ENCODE results near the gene IFITM2. TPM values are rescaled to one million over a fixed set of nuclear protein-coding genes. Genes with fewer than 3 reads are reported as not detected.

IFITM2 gene
- polyA plus RNA-seq, 1 of the 3 experiments (the other 2 are of a cell fraction) = 518 TPM

GRCh38 chr11:350723-351255 is 43.2 kb downstream of the IFITM2 start:
- Histone ChIP-seq H3K9me2 (no peaks in the 10 kb centered on the region), H4K20me1 (ENCODE audit: insufficient read depth) (no peaks in the 10 kb centered on the region), H3K4me1 (ENCODE audit: control insufficient read depth in 1 of 2, insufficient read depth in 2 of 2, low read depth in 1 of 2, low read length in 1 of 2) (peaks cover 7% of the 10 kb centered on the region in 2 experiments; a peak in 3 of 4 replicates), H3K36me3 (replicated peaks in 1 of 2; ENCODE audit: control insufficient read depth in 1 of 2, insufficient read depth in 2 of 2, low read length in 1 of 2) (no peaks in the 10 kb centered on the region), H3K79me2 (ENCODE audit: insufficient read depth) (no peaks in the 10 kb centered on the region), H3K27ac (ENCODE audit: low read depth in 2 of 2, low read length in 1 of 2) (no peak overlapping the region), H3K27me3 (ENCODE audit: insufficient read depth) (no peaks in the 10 kb centered on the region), H3K4me3 (ENCODE audit: low read depth in 2 of 2, low read length in 1 of 2) (no peak overlapping the region), H3K9ac (no peak overlapping the region), H3K9me3 (no peaks in the 10 kb centered on the region), H2AFZ (ENCODE audit: low read depth) (no peak overlapping the region), H3K4me2 (no peak overlapping the region), H3F3A (replicated peaks; ENCODE audit: insufficient read depth) (no peaks in the 10 kb centered on the region)
- POLR2A ChIA-PET = no interaction called here
- 82% methylated on average over 17 of the region's 18 CpGs for WGBS (ENCODE audit: low lambda C conversion rate)
- CTCF ChIA-PET = interaction anchor here (0.6 kb wide), 1 partner anchor 8 kb away, joined by 3 read pairs; no protein-coding TSS in a partner anchor
- no peak for TF ChIP-seq CTCF (IDR thresholded peaks at IDR 0.05)
- no peak for TF ChIP-seq MXI1 (IDR thresholded peaks at IDR 0.05; ENCODE audit: low read depth, low read length)
- TF ChIP-seq USF1 (IDR thresholded peaks at IDR 0.05; ENCODE audit: borderline replicate concordance, low read depth) = no peak
- TF ChIP-seq GABPA (IDR thresholded peaks at IDR 0.05; ENCODE audit: low read depth) = no peak
- no peak for TF ChIP-seq YY1 (IDR thresholded peaks at IDR 0.05; ENCODE audit: low read depth)
- TF ChIP-seq CHD2 (IDR thresholded peaks at IDR 0.05; ENCODE audit: low read length, partially characterized antibody) = no peak
- no peak for TF ChIP-seq FOSL2 (IDR thresholded peaks at IDR 0.05; ENCODE audit: borderline replicate concordance, low read depth)
- no peak for TF ChIP-seq JUND (IDR thresholded peaks at IDR 0.05)
- no peak for TF ChIP-seq MEF2A (IDR thresholded peaks at IDR 0.05; ENCODE audit: borderline replicate concordance, low read depth)
- no peak for TF ChIP-seq TEAD4 (IDR thresholded peaks at IDR 0.05; ENCODE audit: borderline replicate concordance, insufficient read depth)
- no peak for TF ChIP-seq RCOR1 (IDR thresholded peaks at IDR 0.05; ENCODE audit: low read length)
- no peak for TF ChIP-seq MAX (IDR thresholded peaks at IDR 0.05; ENCODE audit: low read depth)
- TF ChIP-seq FOXM1 (IDR thresholded peaks at IDR 0.05; ENCODE audit: low read depth) = no peak
- no peak for TF ChIP-seq RAD21 (IDR thresholded peaks at IDR 0.05; ENCODE audit: low read length)
- no peak for TF ChIP-seq SMC3 (IDR thresholded peaks at IDR 0.05; ENCODE audit: low read depth, low read length)
- DNase-seq = no peak

- no peak overlapping the region for H3K4me2 ChIP-seq
- 93% methylated on average over 14 of the region's 14 CpGs for WGBS (ENCODE audit: low lambda C conversion rate)
- TF ChIP-seq CTCF (IDR thresholded peaks at IDR 0.05) (no peak), FOXM1 (IDR thresholded peaks at IDR 0.05; ENCODE audit: low read depth) (no peak), NFIC (IDR thresholded peaks at IDR 0.05; ENCODE audit: borderline replicate concordance) (no peak), REST (IDR thresholded peaks at IDR 0.05; ENCODE audit: low read depth, low read length) (no peak)
These were observed 43.8 kb downstream of the IFITM2 start for GRCh38 chr11:351411-351810.

More at GRCh38 chr11:351411-351810, 43.8 kb downstream of the IFITM2 start:
- H3K4me1 ChIP-seq (ENCODE audit: control insufficient read depth in 1 of 2, insufficient read depth in 2 of 2, low read depth in 1 of 2, low read length in 1 of 2) = peaks cover 7% of the 10 kb centered on the region in 2 experiments; a peak in 3 of 4 replicates
- H4K20me1 ChIP-seq (ENCODE audit: insufficient read depth) = no peaks in the 10 kb centered on the region
- no peak overlapping the region for H3K27ac ChIP-seq (ENCODE audit: low read depth in 2 of 2, low read length in 1 of 2)
- DNase-seq = no peak
- no peaks in the 10 kb centered on the region for H3F3A ChIP-seq (replicated peaks; ENCODE audit: insufficient read depth)
- H3K4me3 ChIP-seq (ENCODE audit: low read depth in 2 of 2, low read length in 1 of 2) = no peak overlapping the region
- no peak overlapping the region for H2AFZ ChIP-seq (ENCODE audit: low read depth)
- H3K9me3 ChIP-seq = no peaks in the 10 kb centered on the region
- ChIA-PET CTCF (interaction anchor here (0.6 kb wide), 1 partner anchor 8 kb away, joined by 3 read pairs; no protein-coding TSS in a partner anchor), POLR2A (no interaction called here)
- no peaks in the 10 kb centered on the region for H3K27me3 ChIP-seq (ENCODE audit: insufficient read depth)
- H3K79me2 ChIP-seq (ENCODE audit: insufficient read depth) = no peaks in the 10 kb centered on the region
- no peaks in the 10 kb centered on the region for H3K36me3 ChIP-seq (replicated peaks in 1 of 2; ENCODE audit: control insufficient read depth in 1 of 2, insufficient read depth in 2 of 2, low read length in 1 of 2)
- H3K9ac ChIP-seq = no peak overlapping the region
- H3K9me2 ChIP-seq = no peaks in the 10 kb centered on the region
